HG02642 (cell line): ENCODE results near the gene CA10.

Experiments used
- ATAC-seq: cut with Tn5 transposase; IDR thresholded peaks from one replicate; pipeline ENCODE4 v1.9.1; 2021; ENCODE audit warnings: mild to moderate bottlenecking; ENCODE audit not compliant: unreplicated experiment, poor library complexity

CA10 gene

DNA sequence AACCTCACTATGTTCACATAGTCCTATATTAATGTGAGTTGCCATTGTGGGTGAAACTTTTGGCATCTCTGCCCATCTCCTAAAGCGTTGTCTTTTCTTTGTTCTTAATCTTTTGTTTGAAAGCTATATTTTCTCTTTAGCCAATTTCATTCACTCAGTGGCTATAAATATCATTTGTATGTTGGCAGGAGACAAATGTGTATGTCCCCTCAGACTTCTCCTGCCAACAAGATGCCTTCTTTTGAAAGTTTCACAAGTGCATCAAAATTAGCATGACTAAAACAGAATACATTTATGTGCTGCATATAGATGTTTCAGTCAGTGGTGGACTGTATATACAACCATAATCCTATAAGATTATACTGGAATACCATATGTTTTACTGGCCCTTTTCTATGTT lies 109.0 kb downstream of the CA10 start:
- ATAC-seq, result no peak

DNA sequence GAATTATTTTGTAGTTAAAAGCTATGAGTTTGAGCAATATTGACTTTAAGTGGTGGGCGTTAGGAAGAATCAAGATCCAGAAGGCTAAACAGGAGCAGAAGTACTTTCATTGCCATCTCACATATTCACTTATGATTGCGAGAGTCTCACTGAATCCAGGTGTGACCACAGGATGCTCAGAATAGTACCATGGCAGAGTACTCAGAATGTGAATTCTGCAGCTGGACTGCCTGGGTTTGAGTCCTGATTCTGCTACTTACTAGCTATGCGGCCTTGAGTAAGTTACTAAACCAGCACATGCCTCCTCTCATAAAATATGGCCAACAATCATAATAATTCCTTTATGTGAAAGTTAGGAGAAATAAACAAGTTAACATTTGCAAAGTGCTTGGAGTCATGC lies 109.5 kb downstream of the CA10 start:
- no peak for ATAC-seq

DNA sequence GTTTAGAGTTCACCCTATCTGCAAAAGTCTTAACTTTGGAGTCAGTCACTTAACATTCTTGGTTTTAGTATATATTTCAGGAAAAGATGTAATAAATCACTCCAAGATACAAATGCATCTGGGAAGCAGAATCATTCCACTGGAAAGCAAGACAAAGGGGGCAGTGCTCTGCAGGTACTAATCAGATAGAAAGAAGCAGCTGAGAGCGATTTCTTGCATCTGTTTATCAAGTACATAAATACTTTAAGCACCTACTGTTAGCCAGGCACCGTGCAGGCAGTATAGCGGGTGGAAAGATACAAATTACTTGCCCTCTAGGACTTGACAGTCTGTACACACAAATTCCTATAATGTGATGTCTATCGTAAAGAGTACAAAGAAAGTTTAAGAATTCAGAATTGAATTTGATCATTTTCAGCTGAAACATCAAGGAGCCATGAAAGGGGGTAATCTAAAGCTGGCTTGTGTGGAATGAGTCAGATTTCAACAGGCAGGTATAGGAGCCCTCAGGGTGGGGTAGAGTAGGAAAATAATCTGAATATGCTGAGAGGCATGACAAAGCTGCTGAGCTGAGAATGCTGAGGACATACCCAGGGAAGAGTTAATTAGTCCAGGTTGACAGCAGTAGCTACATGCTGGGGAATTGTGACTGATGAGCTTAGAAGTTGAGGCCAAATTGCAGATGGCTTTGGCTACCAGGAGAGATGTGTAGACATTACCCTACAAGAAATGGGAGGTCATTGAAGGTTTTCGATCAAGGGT lies 110.2 kb downstream of the CA10 start:
- no peak for ATAC-seq

DNA sequence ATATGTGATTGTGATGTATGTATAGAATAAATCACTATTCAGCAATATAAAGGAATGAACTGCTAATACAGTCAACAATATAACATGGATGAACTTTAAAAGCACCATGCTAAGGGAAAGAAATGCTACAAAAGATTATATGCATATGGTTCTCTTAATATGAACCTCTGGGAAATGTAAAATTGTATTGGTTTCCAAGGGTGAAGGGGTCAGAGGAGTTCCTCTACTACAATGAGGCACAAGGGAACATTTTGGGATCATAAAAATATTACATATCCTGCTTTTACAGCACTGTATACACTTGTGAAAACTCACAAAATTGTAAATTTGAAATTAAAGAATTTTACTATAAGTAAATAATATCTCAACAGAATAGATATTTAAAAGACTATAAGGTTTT lies 111.4 kb downstream of the CA10 start:
- no peak for ATAC-seq

DNA sequence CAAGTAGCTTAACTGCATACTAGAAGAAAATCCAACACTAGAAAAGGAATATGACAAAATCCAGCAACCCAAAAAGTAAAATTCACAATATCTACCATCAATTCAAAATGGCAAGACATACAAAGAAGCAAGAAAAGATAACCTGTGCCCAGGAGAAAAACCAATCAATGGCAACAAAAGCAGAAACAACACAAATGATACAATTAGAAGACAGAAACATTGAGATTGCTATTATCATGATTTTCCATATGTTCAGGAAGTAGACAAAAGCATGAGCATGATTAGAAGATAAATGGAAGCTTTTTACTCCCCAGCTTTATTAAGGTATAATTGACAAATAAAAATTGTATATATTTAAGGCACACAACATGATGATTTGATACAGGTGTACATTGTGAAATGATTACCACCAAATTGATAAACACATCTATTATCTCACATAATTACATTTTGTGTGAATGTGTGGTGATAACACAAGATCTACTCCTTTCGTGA lies 117.3 kb downstream of the CA10 start:
- no peak for ATAC-seq

DNA sequence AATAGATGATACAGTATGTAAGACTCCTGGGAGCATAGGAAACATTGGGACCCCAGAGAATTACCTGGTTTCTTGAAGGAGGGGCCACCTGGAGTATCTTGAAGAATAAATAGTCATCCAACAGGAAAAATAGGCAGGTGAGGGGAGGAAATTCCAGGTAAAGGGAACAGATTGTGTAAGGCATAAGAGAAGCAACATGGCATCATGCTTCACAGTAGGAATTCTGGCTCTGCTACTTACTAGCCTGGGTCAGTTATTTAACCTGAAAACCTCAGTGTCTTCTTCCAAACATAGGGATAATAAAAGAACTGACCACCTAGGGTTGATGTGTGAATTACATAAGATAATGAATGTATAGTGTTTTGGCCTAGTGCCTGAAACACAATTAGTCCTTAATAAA lies 122.1 kb downstream of the CA10 start:
- no peak for ATAC-seq

DNA sequence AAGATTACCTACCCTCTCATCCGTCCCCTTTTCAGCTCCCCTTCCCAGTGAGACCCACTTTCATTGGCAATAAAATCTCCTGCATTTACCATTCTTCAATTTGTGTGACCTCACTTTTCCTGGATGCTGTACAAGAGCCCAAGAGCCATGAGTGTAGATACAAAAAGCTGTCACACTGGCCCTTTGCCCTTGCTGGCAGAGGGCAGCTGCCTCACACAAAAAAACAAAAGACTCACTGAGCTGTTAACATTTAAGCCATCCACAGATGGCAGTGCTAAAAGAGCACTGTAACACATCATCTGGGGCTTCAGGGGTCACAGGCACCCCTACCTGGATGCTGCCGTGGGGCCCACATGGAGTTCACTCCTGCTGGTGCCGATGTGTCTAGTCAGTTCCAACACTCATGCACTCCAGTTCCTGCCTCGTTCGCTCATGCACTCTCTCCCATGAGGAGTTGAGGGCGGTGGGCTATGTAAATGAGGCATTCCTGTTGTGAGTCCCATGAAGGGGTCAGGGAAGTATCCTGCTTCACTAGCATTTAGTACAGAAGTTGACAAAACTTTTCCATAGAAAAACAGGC lies 123.1 kb downstream of the CA10 start:
- ATAC-seq, result no peak

DNA sequence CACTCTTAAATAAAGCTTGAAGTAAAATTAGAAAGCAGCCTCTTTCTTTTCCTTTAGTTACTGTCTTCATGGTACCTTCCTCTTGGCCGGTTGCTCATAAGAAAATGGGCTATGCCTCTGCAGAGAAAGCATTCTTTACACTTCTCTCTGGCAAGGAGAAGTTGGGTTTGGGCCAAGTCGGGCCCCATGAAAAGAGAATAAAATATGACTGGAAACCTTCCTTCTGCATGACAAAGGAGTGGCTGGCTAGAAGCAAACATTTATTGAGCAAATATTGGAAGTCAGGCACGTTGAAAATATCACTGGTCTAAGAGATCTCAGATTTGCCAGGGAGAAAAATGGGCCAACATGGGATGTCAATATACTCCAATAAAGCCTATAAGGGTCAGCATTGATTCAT lies 126.1 kb downstream of the CA10 start:
- ATAC-seq, result no peak

DNA sequence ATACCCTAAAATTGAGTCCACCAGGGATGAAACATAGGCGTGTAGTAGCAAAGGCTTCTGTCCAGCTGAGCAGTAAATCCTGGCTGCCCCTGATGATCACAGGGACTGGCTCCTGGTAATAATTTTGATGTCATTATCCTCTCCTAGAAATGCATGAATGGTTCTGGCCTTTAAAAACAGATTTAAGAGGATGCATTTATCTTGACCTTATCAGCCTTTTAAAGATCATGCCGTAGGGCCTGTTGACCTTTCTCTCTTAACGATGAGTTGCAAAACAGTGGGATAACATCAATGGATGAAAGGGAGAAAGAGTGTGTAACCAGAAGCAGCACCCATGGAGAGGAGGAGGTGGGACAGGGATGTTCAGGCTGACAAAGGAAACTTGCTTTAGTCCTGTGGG lies 128.5 kb downstream of the CA10 start:
- ATAC-seq, result no peak

DNA sequence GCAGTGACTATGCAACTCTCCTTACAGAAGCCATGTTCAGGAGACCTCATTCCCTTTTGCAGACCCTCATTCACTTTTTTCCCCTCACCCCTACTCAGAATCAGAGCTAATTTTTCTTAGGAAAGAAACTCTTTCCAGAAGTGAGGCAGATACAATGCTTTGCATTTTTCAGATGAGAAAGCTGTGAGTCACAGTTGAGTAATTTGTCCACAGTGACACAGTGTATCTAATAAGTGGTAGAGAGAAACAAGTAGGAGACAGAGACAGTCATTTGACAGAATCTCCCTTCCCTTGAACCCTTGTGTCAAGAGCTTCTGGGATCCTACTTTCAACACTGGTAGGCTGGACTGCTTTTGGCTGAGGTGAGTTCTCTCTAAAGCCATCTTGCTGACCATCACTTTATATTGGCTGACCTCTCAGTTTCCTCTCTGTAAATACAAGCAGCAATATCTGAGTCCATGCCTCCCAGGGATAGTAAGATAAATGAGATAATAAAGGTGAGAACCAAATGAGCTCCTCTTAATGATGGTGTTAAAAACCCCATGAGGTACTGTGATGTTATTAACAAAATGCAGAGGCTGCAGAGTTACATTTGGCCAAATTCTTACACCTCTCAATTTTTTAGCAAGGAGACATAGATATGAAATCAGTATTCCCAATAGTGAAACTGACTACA lies 130.8 kb downstream of the CA10 start:
- no peak for ATAC-seq

DNA sequence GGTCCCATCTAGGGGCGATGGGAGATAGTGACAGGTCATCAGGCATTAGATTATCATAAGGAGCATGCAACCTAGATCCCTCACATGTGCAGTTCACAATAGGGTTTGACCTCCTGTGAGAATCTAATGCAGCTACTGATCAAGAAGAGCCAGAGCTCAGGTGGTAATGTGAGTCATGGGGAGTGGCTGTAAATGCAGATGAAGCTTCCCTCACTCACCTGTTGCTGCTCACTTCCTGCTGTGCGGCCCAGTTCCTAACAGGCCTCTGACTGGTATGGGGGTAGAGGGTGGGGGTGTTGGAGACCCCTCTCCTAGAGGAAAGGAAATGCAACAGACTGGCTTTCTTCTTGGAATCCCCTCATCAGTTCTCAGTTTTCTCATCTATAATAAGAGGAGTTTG lies 131.4 kb downstream of the CA10 start:
- ATAC-seq, result no peak

DNA sequence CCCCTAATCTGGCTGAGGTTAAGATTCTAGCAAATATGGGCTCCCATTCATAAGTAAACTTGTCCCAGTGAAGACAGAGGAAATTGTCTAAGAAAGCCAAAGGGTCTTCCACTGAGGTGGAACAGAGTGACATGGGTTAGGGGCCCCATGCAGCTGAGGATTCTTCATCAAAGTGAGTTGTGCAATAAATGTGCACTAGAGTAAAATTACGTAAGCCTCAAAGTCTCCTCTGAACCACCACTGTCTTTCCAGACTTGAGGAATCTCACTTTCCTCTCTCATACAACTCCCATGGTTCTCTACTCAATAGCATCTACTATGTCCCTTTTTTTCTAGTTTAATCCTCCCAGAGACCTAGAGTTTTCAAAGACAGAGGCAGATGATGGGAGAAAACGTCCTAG lies 132.4 kb downstream of the CA10 start:
- ATAC-seq, result no peak

DNA sequence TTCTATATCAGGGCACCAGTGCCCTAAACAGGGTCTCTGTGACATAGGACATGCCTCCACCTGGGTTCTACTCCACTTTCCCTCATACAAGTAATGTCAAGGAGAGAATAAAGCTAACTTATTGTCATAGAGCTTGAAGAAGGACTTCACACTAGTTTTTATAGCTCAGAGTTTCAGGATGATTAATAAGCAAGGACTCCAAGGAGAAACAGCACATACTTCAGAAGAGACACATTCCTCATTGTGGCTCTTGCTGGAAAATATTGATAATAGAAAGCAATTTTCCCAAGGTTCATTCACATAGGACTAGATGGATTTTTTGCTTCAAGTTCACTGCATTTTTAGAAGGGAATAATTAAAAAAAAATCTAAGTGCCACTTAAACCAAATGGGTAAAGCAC lies 133.3 kb downstream of the CA10 start:
- ATAC-seq, result no peak

DNA sequence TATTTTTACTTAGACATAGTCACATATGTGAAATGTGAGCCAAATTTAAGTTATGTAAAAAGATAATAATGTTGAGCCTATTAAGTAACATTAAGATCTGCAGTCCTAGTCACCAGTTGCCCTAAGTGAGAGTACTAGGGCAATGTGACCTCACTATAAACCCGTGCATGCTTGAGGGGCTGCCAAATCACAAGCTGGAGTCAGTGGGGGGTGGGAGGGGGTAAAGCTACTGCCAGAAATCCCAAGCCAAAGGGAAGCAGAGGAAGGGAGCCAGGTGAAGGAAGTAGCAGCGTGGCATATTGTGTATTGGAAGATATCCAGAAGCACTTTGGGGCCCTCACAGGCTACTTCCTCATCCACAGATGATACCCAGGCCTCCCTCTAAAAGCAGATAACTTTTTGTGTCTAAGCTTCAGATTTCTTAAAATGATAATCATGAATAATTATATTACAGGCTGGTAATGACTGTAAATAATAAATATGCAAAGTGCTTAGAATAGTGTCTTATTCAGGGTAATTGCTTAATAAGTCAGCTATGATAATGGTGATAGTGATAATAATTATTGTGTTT lies 134.1 kb downstream of the CA10 start:
- ATAC-seq, result no peak

DNA sequence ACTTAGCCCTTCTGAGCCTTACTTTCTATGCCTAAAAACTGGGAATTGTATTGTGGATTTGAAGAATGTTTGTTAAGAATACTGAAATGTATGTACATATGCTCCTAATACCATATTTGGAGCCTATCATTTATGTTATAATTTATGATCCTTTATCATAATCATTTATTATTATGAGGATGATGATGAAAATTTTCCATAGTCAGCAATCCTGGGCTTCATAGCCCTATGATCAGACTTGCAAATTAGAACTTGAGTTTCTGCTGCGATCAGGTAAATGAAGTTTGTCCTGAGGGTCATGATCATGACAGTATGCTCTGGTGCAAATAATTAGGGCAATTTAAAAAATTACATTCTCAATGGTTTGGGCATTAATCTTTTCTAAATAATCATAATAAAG lies 147.4 kb downstream of the CA10 start:
- ATAC-seq, result no peak

DNA sequence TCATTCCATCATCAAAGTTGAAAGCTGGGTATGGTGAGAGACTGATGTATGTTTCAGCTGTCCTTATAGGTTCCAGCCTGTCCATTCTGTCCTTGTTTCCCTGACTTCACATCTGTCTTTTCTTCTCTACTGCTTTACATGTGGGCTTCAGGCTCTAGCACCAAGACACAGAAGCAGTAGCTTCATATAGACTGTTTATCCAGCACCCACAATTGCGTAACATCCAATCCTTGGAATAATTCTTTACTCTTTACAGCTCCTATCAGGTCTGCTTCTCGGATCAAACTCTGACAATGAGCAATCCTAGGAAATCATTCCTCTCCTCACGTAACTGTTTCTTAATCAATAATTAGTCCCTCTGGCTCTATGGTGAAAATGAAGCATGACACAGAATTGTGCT lies 158.9 kb downstream of the CA10 start:
- ATAC-seq, result no peak

DNA sequence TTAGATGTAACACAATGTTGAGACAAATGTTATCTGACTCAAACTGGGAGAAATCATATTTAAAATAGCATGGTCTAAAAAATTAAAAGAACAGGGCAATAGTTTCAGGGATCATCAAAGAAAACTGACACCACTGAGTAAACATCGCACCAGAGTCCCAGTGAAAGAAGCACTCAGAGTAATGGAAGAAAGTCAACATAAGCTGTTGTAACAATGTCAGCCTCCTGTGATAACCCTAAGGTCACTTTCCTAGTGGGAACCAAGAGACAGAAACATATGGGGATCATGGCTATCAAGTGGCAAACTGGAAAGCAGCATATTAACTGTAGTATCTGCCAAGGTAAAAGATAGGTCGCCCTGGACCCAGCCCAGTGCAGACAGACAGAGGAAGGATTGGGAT lies 160.8 kb downstream of the CA10 start:
- ATAC-seq, result no peak

DNA sequence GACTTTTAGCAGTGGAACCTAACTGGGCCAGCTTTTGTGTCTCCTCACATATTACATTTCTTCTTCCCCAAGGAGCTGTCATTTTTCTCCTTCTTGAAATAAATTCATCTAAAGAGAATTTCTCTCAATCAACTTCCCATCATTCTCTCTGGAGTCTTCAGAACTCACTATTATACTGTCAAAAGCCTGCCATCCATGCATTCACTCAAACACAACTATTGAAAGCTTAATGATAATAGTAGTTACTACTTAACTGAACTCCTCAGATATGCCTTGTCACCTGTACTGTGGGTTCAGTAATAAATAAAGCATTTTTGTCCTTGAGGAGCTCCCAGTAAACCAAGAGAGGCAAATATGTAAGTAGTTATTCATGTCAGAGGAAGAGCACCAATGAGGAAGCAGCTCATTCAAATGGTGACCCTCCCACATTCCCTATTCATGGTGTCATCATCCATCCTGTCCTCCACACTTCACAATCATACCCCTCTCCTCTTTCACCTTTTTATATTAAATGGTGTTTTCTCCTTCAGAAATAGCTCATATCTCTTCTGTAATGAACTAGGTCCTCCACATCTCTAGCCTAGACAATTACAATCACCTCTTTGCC lies 162.6 kb downstream of the CA10 start:
- ATAC-seq, result no peak

DNA sequence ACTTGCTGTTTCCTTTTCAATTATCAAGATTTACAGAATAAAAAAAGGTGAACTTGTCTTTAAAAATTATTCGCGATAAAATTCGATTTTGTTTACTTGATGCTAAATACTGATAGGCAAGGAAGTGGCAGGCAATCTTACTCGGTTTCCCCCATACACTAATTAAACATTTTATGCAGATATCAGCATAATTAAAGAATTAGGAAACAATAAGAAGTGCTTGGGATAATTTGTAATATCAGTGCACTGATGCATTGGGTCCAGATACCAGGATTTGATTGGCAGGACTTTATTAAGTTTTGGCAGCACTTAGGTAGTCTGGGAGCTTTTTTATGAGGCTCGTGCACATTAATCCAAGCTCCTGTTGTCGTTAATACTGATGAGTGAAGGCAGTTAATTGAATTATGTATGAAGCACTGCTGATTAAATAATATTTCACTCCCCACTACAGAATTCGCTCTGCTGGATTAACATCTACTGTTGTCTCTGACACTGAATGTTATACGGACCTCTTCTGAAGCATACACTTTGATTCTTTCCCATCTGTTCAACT lies 165.6 kb downstream of the CA10 start:
- no peak for ATAC-seq

DNA sequence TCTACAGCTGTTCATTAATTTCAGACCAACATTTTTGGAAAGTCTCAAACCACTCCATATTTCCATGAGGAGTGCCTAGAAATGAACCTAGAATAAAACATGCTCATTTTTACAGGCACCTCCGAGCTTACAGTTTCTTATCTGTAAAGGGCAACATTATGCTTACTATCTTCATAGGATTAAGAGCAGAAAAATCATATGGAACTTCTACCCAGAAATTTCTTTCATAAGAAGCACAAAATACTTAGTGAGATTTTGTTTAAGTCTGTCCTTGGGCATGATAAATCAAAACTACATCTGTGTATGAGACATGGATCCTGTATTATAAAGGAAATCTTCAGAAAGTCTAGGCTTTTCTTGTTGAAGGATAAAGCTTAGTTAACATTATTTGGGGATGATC lies 187.4 kb downstream of the CA10 start:
- ATAC-seq, result no peak

DNA sequence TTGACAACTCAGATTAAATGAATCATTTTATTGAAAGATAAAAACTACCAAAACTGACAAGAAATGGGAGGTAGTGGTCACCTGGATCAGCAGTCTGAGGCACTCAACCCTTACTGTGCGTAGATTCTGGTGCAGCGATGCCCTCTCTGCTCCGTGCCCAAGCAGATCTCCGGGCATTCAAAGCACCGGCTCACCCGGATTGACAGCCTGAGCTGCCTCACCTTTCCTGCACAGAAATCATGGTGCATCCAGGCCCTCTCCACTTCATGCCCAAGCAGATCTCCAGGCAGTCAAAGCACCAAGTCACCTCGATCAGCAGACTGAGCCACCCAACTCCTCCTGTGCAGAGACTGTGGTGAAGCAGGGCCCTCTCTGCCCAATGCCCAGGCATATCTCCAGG lies 196.8 kb downstream of the CA10 start:
- no peak for ATAC-seq
